GM18873 (cell line): ENCODE data around the gene ENAM.
"Not testable (repeated sequence)": the region's sequence is repeated elsewhere in the genome, so short reads cannot be mapped to it uniquely, and the experiment has no call there.

Experiments
- ATAC-seq: cut with Tn5 transposase; IDR thresholded peaks from one replicate; pipeline ENCODE4 v1.9.1; 2021; ENCODE audit warnings: mild to moderate bottlenecking, moderate library complexity, moderate number of reproducible peaks; ENCODE audit not compliant: unreplicated experiment, low FRiP score

The ENAM gene

DNA sequence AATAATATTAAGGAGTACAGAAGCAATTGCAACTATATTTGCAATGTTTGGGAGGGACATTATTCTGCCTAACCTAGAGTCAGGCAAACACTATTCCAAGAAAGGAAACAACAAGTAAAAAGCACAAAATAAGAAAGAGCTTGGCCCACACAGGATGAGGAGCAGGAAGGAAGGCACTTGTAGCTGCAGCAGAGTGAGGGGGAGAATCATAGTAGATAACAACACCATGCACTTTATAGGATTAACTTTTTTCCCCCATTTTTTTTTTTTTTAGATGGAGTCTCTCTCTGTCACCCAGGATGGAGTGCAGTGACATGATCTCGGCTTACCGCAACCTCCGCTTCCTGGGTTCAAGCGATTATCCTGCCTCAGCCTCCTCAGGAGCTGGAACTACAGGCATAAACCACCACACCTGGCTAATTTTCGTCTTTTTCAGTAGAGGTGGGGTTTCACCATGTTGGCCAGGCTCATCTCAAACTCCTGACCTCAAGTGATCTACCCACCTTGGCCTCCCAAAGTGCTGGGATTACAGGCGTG lies 48.1 kb downstream of the ENAM start:
- ATAC-seq = no peak

DNA sequence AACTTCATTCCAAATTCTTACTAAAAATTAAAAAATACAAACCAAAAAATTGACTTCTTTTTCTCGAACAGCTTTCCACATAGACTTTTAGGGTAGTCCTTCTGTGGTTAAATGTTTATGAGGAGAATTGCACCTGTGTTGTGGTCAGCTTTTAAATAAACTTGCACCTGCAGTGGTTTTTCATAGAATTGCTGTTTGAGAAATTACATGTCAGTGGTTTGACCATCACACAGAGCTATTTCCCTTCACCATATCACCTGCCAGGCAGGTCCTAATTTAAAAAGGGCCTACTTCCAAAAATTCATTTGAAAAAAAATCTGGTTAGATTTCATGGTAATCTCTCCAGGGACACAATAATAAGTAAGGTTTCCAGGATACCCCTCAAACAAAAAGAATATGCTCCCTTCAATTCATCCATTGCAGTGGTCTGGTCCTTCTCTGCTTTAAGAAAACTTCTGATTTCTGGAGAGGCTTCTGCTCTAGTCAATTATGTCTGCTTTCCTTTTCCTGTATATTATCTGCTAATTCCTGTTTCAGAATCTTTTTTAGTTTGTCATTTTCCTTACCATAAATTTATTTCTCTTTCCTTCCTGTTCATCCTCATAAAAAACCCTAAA lies 49.9 kb downstream of the ENAM start:
- peak; percentile 80 for ATAC-seq

DNA sequence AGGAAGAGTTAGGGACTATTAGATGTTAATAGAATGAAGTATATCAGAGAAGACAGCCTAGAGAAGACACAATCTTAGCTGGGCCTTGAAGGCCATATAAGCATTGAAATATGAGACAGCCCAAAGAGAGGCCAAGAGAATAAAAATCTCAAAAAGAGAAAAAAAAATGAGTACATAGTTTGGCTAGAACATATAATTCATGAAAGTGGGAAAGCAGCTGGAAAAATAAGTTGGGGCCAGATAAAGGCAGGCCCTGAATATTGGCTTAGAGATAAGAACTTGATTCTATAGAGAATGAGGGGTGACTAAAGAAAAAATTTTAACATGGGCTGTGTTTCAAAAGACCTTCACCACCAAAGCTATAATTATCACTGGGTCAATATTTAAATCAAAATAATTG lies 52.4 kb downstream of the ENAM start:
- ATAC-seq = no peak

GRCh38 chr4:70681704-70682103 lies 53.2 kb downstream of the ENAM start:
- ATAC-seq = peak; percentile 37

- peak; percentile 3 for ATAC-seq
These were observed 53.6 kb downstream of the ENAM start for GRCh38 chr4:70682142-70682541.

- ATAC-seq = peak; percentile 0
These were observed 58.8 kb downstream of the ENAM start for GRCh38 chr4:70687392-70687791.

GRCh38 chr4:70687821-70688794 lies 59.6 kb downstream of the ENAM start, which contains the start of gene UTP3:
TSS of gene UTP3 (plus strand) at chr4:70688532. CDS start at chr4:70688678, 146 bp downstream.
- peak; percentile 95 for ATAC-seq

GRCh38 chr4:70688795-70689231 lies 60.3 kb downstream of the ENAM start:
- no peak for ATAC-seq

DNA sequence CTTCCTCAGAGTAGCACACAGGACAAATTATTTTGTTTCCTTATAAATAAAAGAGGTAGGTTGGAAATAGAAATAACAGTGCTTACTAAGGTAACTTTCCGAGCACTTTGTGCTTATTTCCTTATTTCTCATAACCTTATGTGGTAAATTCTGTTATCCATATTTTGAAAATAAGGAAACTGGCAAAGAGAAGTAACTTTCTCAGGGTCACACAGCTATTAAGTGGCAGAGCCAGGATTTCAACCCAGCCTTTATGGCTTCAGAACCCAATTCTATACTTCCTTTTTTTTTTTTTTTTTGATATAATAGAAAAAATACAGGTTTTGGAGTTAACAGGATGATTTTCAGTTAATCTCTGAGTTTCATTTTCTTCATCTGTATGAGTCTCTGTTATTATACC lies 63.1 kb downstream of the ENAM start:
- ATAC-seq = no peak

GRCh38 chr4:70694633-70695032 lies 66.1 kb downstream of the ENAM start:
- ATAC-seq = not testable (repeated sequence)
